HG03280 (cell line): ENCODE results near the gene TECR.
A peak's percentile ranks its signal among the peaks of the same experiment; 100 is the strongest.

Source experiments
- ATAC-seq: cut with Tn5 transposase; IDR thresholded peaks from one replicate; pipeline ENCODE4 v1.9.1; 2021; ENCODE audit warnings: mild to moderate bottlenecking, moderate library complexity; ENCODE audit not compliant: unreplicated experiment

TECR gene

DNA sequence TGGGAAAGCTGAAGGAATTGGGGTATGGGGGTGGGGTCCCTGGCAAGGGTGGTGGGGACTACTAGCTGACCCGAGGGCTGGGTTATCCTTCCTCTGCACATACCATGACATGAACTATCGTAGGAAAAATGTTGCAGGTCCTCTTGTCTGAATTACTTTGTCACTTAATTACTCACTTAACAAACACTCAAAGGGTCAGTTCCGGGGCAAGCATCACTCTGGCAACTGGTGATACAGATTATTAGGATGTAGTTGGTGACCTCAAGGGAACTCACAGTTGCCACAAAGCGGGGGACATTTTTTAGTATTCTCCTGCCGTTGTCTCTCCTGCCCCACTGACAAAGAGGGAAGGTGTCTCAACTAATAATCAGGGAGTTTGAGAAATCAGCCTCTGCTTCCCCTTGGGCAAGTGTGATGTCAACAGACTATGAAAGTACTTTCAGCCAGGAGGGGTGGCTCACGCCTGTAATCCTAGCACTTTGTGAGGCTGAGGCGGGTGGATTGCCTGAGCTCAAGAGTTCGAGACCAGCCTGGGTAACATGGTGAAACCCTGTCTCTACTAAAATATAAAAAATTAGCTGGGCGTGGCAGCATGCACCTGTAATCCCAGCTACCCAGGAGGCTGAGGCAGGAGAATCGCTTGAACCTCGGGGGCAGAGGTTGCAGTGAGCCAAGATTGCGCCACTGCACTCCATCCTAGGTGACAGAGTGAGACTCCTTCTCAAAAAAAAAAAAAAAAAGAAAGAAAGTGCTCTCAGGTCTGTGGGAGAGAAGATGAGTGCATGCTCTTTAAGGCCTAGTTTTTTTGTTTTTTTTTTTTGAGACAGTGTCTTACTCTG is 21.5 kb upstream of the TECR start:
- no peak for ATAC-seq

GRCh38 chr19:14510311-14511228 is 18.8 kb upstream of the TECR start:
- no peak for ATAC-seq

GRCh38 chr19:14511229-14511593 is 18.2 kb upstream of the TECR start:
- ATAC-seq: no peak

DNA sequence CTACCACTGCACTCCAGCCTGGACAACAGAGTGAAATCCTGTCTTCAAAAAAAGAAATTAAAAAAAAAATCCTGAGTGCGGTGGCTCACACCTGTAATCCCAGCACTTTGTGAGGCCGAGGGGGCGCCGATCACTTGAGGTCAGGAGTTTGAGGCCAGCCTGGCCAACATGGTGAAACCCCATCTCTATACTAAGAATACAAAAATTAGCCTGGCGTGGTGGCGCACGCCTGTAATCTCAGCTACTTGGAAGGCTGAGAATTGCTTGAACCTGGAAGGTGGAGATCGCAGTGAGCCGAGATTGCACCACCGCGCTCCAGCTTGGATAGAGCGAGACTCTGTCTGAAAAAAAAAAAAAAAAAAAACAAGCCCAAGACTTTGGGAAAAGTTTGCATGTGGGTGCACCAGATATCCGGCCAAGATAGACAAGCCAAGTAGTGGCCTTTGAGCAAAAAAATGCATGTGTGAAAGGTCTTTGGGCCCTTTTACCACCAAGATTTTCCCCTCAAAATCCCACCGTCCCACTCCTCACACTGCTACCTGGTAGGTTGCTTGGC is 16.9 kb upstream of the TECR start:
- ATAC-seq: no peak

DNA sequence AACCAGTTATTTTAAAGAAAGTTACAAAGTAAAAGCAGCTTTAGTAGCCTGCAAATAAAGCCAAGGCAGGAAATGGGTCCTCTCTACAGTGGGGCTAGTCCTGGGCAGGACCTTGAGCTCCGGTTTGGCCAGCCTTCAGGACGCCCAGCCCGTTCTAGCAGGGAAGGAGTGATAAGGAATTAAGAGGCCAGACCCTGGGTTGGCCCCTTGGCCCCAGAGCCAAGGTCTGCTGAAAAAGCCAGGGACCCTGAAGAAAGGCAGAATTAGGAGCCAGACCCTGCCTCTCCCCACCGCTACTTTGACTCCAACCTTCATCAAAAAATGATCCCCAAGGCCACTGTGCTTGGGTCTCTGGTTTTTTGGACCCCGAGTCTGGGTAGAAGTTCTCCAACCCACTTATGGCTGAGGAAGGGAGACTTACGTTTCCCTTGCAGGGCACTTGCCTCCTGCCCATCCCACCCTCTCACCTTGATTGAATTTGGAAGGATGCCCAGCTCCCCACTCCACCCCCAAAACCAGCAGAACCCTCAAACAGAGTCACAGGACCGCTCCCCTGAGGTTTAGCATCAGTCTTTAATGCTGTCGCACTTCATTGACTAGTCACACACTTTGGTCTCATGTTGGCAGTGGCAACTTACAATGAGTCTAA is 15.1 kb upstream of the TECR start:
- no peak for ATAC-seq

- no peak for ATAC-seq
Measured at GRCh38 chr19:14515501-14516047, 13.8 kb upstream of the TECR start.

- no peak for ATAC-seq
Measured at GRCh38 chr19:14516048-14516534, 13.3 kb upstream of the TECR start.

GRCh38 chr19:14516746-14517438 is 12.5 kb upstream of the TECR start:
- no peak for ATAC-seq

DNA sequence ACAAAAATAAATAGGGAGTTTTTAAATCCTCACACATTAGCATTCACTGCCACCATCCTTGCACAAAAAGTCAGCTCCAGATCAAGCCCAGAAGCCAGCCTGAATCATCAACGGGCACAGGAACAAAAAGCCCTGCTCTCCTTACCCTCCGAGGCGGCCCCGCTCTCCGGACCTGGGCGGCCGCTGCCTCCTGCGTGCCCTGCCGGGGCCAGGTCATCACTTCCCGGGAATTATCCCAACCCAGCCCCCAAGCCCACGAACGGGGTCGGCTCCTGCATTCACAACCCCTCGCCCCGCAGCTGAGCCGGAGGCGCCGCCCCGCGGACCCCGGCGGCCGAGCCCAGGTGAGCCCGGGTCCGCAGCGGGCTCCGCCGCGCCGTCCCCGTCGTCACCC is 12.0 kb upstream of the TECR start:
- no peak for ATAC-seq

GRCh38 chr19:14517840-14518505 is 11.4 kb upstream of the TECR start, which contains the start of gene DNAJB1:
TSS of gene DNAJB1 (minus strand) at chr19:14518397. CDS start at chr19:14518349, 48 bp downstream.
- ATAC-seq: peak; percentile 62

DNA sequence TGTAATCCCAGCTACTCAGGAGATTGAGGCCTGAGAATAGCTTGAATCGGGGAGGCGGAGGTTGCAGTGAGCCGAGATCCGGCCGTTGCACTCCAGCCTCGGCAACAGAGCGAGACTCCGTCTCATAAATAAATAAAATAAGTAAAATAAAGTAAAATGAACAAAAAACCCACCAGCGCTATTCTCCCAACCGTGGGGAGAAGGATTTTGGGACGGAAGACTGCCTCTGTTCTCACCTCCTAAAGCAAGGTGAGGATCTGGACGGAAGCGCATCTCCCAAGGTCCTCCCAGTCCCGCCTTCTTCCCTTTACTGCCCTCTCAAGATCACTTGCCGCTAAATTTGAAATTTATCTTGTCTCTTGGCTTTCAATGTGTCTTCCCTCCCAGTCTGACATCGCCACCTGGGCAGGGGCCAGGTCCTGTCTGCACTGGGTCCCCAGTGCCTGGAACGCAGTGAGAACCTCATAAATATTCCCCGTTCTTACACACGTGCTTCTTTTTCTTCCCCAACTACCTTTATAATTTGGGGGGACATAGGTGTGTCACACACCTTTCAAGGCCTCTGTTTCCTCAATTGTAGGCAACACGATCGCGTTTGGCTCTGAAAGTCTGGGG is 10.0 kb upstream of the TECR start:
- ATAC-seq: no peak

GRCh38 chr19:14519860-14520407 is 9.5 kb upstream of the TECR start:
- ATAC-seq: no peak

DNA sequence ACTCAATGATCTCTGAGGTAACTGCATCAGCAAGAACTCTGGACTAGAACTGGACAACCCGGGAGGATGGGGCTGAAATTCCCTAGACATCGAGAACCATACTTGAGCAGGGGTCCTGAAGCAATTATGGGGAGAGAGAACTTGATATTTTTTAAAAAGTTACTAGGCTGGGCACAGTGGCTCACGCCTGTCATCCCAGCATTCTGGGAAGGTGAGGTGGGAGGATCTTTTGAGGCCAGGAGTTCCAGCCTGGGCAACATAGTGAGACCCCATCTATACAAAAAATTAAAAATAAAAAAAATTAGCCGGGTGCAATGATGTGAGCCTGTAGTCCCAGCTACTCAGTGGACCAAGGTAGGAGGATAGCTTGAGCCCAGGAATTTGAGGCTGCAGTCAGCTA is 8.9 kb upstream of the TECR start:
- no peak for ATAC-seq

DNA sequence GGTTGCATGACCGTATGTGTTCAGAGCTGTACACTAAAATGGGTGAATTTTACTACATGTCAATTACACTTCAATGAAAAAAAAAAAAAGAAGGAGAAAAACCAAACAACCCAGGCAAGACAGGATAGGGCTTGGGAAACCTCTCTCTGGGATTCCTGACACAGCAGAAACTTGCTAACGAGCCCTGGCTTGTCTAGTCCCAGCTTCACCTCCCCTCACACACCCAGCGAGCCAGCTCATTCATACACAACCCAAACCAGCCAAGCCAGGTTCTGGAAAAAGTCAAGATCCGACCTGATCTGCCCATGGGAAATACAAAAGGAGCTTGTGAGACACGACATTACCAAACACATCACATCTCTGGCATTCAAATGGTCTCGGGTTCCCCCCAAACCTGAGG is 3.7 kb upstream of the TECR start:
- ATAC-seq: no peak

DNA sequence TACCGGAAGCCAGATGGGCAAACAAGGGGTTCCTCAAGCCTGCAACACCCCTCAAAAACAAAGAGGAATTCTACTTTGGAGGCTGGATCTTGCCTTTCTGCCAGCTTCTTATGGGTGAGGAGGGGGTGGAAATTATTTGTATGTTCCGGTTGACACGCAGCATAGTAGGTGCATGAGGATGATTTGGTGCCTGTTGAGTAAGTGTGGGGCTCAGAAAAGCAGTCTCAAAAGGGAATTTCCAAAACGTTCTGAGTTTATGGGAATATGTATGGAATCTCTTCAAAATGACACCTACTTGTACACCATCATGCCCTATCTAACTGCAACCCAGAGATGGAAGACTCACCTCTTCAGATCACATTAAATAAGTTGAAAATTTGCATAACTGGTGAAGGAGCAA is 3.0 kb upstream of the TECR start:
- ATAC-seq: no peak

- no peak for ATAC-seq
Measured at GRCh38 chr19:14528419-14529253, 758 bp upstream of the TECR start.

DNA sequence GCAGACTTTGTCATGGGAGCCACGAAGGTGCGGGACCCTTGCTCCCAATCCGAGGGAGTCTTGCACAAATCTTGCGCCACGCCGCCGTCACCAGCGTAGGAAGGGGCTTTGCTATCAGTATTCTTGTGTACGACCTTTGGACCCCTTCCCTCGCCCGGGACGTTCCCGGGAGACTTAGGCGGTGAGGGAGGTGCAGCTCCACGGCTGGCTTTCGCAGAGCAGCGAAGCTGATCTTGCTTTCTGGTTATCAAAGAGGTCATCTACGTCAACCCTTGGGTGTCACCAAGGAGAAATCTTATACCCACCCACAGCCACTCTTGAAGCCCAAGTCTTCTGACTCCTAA is 583 bp downstream of the TECR start:
- ATAC-seq: no peak

GRCh38 chr19:14530506-14530905 is 1.1 kb downstream of the TECR start:
- ATAC-seq: no peak
